NT2/D1 (cell line): Measurements from ENCODE around the gene PI4KA.

Source experiments
- DNase-seq: peaks from one replicate; pipeline ENCODE4 v3.0.0-alpha.2; 2011; ENCODE audit warnings: low read depth, low spot score
- H3K27me3 ChIP-seq: 2 replicates; pipeline ENCODE4 v1.6.0; 2011; ENCODE audit warnings: mild to moderate bottlenecking; ENCODE audit not compliant: insufficient read length, insufficient read depth
- H3K36me3 ChIP-seq: 2 replicates; pipeline ENCODE4 v1.6.1; 2011; ENCODE audit warnings: mild to moderate bottlenecking, low read length, mixed read lengths; ENCODE audit not compliant: insufficient read depth, insufficient read length
- H3K4me1 ChIP-seq: 2 replicates; pipeline ENCODE4 v1.5.1; 2011; ENCODE audit not compliant: insufficient read depth, insufficient read length
- H3K4me3 ChIP-seq: 2 replicates; pipeline ENCODE4 v1.5.1; 2011; ENCODE audit warnings: low read depth; ENCODE audit not compliant: insufficient read length
- H3K9ac ChIP-seq: 2 replicates; pipeline ENCODE4 v1.6.0; 2011; ENCODE audit warnings: low read depth; ENCODE audit not compliant: insufficient read length
- H3K9me3 ChIP-seq: 2 replicates; pipeline ENCODE4 v1.5.1; 2011; ENCODE audit warnings: mild to moderate bottlenecking, low read length; ENCODE audit not compliant: insufficient read depth
- SUZ12 ChIP-seq: IDR thresholded peaks from 2 replicates; pipeline ENCODE4 v1.6.1; 2011; ENCODE audit not compliant: insufficient read length, insufficient read depth; ENCODE audit errors: extremely low read depth
- YY1 ChIP-seq: IDR thresholded peaks from 2 replicates; pipeline ENCODE4 v1.6.1; 2011; ENCODE audit not compliant: insufficient read length, insufficient read depth
- ZNF274 ChIP-seq: IDR thresholded peaks from 2 replicates; pipeline ENCODE4 v1.6.1; 2011; ENCODE audit warnings: mild to moderate bottlenecking, low read depth, low read length

The PI4KA gene

DNA sequence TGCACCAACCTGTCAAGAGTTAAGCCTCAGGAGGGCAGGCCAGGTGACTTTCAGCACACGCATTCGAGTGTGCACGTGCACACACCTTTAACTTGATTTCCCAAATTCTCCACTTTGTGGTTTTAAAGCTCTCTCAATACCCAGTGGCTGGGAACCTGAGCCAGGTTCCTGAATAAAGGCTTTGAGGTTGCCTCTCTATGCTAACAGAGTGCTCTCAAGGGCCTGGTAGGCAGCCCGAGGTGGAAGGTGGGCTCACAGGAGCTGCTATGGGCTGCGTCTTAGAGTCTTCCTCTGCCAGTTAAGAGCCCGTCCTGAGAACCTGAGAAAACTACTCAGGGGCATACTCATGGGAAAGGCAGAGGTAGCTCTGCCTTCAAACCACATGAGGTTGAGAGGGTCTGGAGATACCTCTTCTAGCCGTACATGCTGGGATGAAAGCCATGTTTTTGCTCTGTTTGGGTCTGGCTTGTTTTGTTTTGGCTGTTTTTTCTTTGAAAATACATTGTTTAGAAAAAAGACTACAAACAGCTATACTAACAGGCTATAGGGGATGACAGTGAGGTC is 96.3 kb downstream of the PI4KA start:
- peaks cover 41% of the 10 kb centered on the region for H3K36me3 ChIP-seq
- H3K27me3 ChIP-seq: no peaks in the 10 kb centered on the region
- no peak overlapping the region for H3K4me3 ChIP-seq
- no peaks in the 10 kb centered on the region for H3K4me1 ChIP-seq
- H3K9me3 ChIP-seq: no peaks in the 10 kb centered on the region
- DNase-seq: no peak
- TF ChIP-seq ZNF274 (no peak), SUZ12 (no peak), YY1 (no peak)
- no peak overlapping the region for H3K9ac ChIP-seq

DNA sequence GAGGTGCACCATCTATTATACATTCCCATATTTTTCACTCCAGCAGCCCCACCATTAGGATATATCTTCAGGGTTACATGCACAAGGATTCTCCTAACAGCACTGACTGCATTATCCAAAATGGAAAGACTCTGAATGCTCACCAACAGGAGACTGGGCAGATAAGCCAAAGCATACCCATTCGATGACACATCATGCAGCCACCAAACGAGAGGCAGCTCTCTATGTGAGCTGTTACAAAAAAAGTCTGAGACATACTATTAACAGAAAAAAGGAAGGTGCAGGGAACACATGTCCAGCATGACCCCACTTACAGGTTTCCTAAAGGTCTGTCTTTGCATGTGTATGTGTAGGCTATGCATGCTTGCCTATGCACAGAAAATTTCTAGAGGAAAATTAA is 97.1 kb downstream of the PI4KA start:
- TF ChIP-seq ZNF274: no peak
- TF ChIP-seq SUZ12: no peak
- Histone ChIP-seq H3K9ac (no peak overlapping the region), H3K36me3 (peaks cover 41% of the 10 kb centered on the region), H3K27me3 (no peaks in the 10 kb centered on the region), H3K4me3 (no peak overlapping the region), H3K4me1 (no peaks in the 10 kb centered on the region), H3K9me3 (no peaks in the 10 kb centered on the region)
- DNase-seq: no peak

DNA sequence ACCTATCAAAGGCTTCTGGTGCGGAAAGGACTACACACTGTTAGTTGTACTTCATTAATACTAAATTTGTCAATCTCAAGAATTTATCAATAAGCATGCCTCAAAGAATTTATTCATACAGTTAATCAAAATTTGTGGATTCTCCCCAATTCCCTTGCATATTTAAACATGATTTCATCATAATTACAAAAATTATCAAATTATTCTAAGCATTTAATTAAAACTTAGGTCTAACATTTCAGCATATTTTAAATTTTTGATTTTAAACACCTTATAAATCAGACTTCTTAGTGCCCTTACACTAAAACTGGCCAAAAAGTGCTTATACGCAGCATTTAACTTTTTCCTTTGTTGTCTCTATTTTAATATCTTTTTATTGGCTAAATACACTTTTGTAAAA is 98.5 kb downstream of the PI4KA start:
- Histone ChIP-seq H3K36me3 (peaks cover 31% of the 10 kb centered on the region), H3K4me3 (no peak overlapping the region), H3K4me1 (no peaks in the 10 kb centered on the region), H3K9ac (no peak overlapping the region), H3K27me3 (no peaks in the 10 kb centered on the region), H3K9me3 (no peaks in the 10 kb centered on the region)
- DNase-seq: no peak
- no peak for TF ChIP-seq SUZ12
- no peak for TF ChIP-seq YY1
- TF ChIP-seq ZNF274: no peak

DNA sequence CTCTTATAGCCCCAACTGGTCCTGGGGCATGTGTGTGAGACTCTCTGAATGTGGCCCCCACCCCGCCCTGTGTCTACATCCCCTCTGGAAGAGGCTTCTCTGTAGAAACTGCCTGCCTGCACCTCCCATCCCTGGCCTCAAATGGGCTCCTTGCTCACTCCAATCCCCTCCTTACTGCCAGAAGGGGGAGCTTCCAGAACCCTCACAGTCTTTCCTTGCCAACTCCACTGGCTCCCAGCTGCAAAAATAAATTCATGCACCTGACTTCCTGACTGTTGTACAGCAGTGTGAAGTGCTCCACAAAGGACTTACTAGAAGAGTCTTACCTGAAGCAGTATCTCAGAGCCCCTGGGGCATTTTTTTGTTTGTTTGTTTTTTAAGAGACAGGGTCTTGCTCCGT is 99.9 kb downstream of the PI4KA start:
- Histone ChIP-seq H3K36me3 (peaks cover 17% of the 10 kb centered on the region), H3K9me3 (no peaks in the 10 kb centered on the region), H3K4me1 (no peaks in the 10 kb centered on the region), H3K27me3 (no peaks in the 10 kb centered on the region), H3K9ac (no peak overlapping the region), H3K4me3 (no peak overlapping the region)
- TF ChIP-seq SUZ12 (no peak), ZNF274 (no peak), YY1 (no peak)
- DNase-seq: no peak

DNA sequence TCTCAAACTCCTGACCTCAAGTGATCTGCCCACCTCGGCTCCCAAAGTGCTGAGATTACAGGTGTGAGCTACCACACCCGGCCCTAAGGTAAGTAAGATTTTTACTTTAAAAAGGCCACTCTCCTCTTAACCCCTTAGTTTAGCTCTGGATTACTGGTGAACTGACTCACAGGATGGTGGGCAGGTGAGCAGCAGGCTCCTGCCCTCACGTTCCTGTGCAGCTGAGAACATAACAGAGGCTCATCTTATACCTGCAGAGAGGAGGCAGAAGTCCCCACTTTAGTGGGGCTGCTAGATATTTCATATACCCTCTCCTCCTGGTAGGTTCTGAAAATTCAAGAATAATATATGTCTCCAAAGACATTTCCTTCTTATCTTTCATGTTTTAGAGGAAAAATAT is 101.8 kb downstream of the PI4KA start:
- Histone ChIP-seq H3K36me3 (peaks cover 20% of the 10 kb centered on the region), H3K4me1 (peaks cover 1% of the 10 kb centered on the region), H3K27me3 (no peaks in the 10 kb centered on the region), H3K9ac (no peak overlapping the region), H3K9me3 (no peaks in the 10 kb centered on the region), H3K4me3 (no peak overlapping the region)
- no peak for DNase-seq
- TF ChIP-seq ZNF274: no peak
- no peak for TF ChIP-seq SUZ12

DNA sequence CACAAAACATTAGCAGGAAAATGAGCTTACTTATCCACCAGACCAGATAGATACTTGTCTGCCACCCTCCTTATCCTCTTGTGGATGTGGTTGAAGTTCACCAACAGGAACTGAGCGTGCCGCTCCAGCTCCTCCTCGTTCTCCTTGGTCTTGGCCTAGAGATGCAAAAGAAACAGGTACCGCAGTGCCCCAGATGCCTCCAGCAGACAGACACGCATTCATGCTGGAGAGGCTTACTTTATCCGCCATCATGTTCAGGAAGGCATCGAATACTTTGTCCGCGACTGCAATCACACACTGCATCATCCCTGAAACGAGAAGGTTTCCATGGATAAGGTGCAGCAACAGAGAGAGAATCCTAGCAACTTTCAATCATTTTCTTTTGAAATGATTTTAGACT is 105.7 kb downstream of the PI4KA start:
- Histone ChIP-seq H3K9me3 (no peaks in the 10 kb centered on the region), H3K27me3 (no peaks in the 10 kb centered on the region), H3K36me3 (peaks cover 36% of the 10 kb centered on the region), H3K4me3 (no peak overlapping the region), H3K9ac (no peak overlapping the region), H3K4me1 (peaks cover 3% of the 10 kb centered on the region)
- TF ChIP-seq YY1 (no peak), SUZ12 (no peak), ZNF274 (no peak)
- DNase-seq: no peak

DNA sequence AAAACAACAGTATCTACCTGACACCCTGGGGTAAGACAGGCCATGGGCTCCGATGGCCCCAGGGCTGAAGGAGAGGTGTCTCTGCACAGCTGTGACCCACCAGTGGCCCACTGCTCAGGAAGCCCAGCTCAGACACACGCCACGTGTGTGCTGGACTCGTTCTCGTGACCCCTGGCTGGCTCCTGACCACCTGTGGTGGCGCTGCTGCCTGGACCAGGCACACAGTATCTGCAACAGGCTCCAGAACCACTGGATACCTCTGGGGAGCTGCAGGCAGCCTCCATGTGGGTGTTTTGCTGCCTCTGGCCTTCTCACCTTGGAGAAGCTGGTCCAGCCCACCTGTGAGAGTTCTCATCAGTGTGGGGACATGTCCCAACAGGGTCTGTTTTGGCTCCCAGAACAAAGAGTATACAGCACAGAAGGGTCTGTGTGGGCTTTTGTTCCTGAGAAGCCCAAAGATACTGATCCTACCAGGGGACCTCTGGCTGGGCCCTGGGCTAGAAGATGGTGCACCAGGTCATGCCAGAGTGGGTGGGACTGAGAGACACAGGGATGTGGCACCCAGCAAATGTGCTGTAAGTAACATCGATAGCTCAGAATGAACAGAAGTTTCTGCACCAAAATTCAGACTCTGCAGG is 106.4 kb downstream of the PI4KA start:
- Histone ChIP-seq H3K36me3 (peaks cover 39% of the 10 kb centered on the region), H3K9me3 (no peaks in the 10 kb centered on the region), H3K4me1 (peaks cover 3% of the 10 kb centered on the region), H3K4me3 (no peak overlapping the region), H3K27me3 (no peaks in the 10 kb centered on the region), H3K9ac (no peak overlapping the region)
- no peak for DNase-seq
- TF ChIP-seq SUZ12: no peak
- no peak for TF ChIP-seq ZNF274
- TF ChIP-seq YY1: no peak

DNA sequence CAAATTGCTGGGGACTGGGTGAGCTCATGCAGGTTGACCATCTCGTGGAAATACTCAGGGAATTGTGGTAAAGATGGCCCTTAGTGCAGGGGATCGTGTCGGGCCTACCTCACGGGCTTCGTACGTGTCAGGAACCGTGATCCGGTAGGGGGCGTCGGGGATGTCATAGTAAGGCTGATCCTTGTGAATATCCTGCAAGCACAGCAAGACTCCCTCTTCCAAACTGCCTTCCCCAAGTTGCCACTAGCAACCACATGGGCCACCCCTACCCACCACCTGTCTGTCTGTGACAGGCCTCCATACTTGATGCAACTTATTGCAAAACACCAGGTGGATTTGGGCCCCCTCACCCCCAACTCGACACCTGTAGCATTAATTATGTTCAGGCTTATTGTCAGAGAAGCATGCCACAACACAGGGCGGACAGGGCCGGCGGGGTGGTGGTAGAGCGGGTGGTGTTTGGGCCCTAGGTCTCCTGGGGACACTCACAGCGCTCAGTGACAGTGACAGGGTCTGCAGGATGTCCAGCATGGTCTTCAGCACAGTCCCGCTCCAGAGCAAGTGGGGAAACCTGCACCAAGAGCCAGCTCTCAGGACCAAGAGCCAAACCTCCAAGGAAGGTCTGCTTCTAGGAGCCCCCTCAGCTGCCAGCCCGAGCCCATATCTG is 107.3 kb downstream of the PI4KA start:
- no peak overlapping the region for H3K4me3 ChIP-seq
- TF ChIP-seq SUZ12 (no peak), ZNF274 (no peak), YY1 (no peak)
- no peaks in the 10 kb centered on the region for H3K9me3 ChIP-seq
- H3K9ac ChIP-seq: no peak overlapping the region
- H3K4me1 ChIP-seq: peaks cover 3% of the 10 kb centered on the region
- DNase-seq: no peak
- peaks cover 47% of the 10 kb centered on the region for H3K36me3 ChIP-seq
- no peaks in the 10 kb centered on the region for H3K27me3 ChIP-seq
